Stimulated activated naive CD8-positive, alpha-beta T cell treated with anti-CD3 and anti-CD28 coated beads, Interleukin-15, Interleukin-2, amounts not matched to agents 100 ng/mL and 50 ng/mL, for 24 hours (primary cell): ENCODE data around the gene HIVEP3.
A peak's percentile ranks its signal among the peaks of the same experiment; 100 is the strongest.

Experiments
- H3K27ac Mint-ChIP-seq: one replicate; pipeline ENCODE4 v1.8.0; 2021; ENCODE audit warnings: mild to moderate bottlenecking, mixed read lengths
- H3K27me3 Mint-ChIP-seq: one replicate; pipeline ENCODE4 v1.8.0; 2021; ENCODE audit warnings: mixed read lengths
- H3K36me3 Mint-ChIP-seq: one replicate; pipeline ENCODE4 v1.8.0; 2021; ENCODE audit warnings: low read depth, mixed read lengths
- H3K4me1 Mint-ChIP-seq: one replicate; pipeline ENCODE4 v1.8.0; 2021; ENCODE audit warnings: low read depth, mixed read lengths
- H3K4me3 Mint-ChIP-seq: one replicate; pipeline ENCODE4 v1.8.0; 2021; ENCODE audit warnings: mild to moderate bottlenecking, mixed read lengths
- H3K9me3 Mint-ChIP-seq: one replicate; pipeline ENCODE4 v1.8.0; 2021; ENCODE audit warnings: mixed read lengths

The HIVEP3 gene

DNA sequence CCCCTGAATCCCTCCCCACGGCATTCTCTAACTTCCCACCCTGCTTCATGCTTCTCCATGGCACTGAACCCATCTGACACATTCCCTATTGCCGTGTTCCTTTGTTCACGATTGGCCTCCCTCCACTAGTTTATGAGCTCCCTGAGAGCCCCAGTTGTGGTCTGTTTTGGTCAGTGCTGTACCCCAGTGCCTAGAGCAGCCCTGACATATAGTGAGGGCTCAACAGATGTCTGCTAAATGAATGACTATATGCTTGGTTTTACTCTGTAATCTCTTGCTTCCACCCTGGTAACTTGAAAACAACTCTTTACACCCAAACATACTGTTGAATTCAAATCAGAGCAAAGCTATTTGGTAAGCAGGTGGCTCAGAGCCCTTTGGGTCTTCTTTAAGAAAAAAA lies 263.1 kb downstream of the HIVEP3 start:
- H3K4me3 Mint-ChIP-seq: no peak overlapping the region
- peaks cover 83% of the 10 kb centered on the region for H3K36me3 Mint-ChIP-seq
- peaks cover 87% of the 10 kb centered on the region for H3K4me1 Mint-ChIP-seq
- no peaks in the 10 kb centered on the region for H3K27me3 Mint-ChIP-seq
- peak overlapping the region; percentile 70 for H3K27ac Mint-ChIP-seq
- no peaks in the 10 kb centered on the region for H3K9me3 Mint-ChIP-seq

DNA sequence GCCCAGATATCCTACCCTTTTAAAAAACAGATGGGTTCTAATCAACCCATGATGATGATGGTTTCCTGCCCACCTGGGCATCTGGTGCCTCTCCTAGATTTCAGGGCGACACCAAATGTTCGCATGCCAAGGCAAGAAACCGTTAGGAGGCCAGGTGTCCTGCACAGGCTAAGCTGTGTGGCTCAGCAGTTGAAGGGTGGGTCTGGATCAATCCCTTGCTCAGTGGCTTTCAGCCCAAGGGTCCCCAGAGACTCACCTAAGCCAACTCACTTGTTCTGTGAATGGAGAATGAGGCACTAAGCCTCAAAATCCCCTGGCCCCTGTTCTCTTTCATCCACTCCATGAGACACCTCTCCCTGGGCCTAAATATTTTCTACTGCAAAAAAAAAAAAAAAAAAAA lies 265.1 kb downstream of the HIVEP3 start:
- H3K4me3 Mint-ChIP-seq: no peak overlapping the region
- peaks cover 87% of the 10 kb centered on the region for H3K4me1 Mint-ChIP-seq
- peaks cover 83% of the 10 kb centered on the region for H3K36me3 Mint-ChIP-seq
- peak overlapping the region; percentile 45 for H3K27ac Mint-ChIP-seq
- no peaks in the 10 kb centered on the region for H3K9me3 Mint-ChIP-seq
- no peaks in the 10 kb centered on the region for H3K27me3 Mint-ChIP-seq

DNA sequence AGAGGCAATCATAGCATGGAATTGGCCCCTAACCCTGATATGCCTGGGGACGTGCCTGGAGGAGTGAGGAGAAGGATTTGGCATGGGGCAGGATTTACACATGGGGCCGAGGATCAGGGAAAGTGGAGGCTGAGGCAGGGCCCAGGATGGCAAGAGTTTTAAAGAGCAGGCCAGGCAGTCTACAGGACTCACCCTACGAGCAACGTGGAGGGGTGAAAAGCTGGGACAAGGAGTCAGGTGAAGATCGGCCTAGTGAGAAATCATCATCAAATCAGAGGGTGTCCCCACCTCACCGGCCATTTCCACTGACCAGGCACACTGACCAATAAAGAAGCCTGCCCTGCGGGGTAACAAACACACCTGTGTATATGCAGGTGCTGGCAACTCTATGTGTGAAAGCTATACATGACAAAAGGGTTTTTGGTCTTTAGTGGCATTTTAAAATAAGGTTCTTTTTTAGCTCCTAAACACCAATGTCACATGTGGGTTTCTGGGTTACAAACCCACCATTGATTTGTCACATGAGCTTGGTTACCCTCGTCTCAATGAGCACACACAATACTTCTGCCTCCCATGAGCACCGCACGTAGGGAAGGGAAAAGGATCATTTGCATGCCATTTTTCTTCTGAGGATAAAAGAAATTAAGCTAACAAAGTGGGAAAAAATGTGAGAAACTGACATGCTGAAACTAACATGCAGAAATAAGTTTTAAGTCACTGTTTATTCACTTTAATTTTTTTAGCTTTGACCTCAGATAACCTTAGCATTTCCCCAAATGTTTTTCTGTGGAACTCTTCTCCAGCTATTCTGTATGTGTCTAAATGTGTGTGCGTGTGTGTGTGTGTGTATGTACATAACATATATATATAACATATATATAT lies 266.1 kb downstream of the HIVEP3 start:
- H3K4me3 Mint-ChIP-seq: no peak overlapping the region
- peaks cover 85% of the 10 kb centered on the region for H3K4me1 Mint-ChIP-seq
- no peaks in the 10 kb centered on the region for H3K9me3 Mint-ChIP-seq
- H3K27ac Mint-ChIP-seq: no peak overlapping the region
- H3K36me3 Mint-ChIP-seq: peaks cover 81% of the 10 kb centered on the region
- H3K27me3 Mint-ChIP-seq: no peaks in the 10 kb centered on the region

DNA sequence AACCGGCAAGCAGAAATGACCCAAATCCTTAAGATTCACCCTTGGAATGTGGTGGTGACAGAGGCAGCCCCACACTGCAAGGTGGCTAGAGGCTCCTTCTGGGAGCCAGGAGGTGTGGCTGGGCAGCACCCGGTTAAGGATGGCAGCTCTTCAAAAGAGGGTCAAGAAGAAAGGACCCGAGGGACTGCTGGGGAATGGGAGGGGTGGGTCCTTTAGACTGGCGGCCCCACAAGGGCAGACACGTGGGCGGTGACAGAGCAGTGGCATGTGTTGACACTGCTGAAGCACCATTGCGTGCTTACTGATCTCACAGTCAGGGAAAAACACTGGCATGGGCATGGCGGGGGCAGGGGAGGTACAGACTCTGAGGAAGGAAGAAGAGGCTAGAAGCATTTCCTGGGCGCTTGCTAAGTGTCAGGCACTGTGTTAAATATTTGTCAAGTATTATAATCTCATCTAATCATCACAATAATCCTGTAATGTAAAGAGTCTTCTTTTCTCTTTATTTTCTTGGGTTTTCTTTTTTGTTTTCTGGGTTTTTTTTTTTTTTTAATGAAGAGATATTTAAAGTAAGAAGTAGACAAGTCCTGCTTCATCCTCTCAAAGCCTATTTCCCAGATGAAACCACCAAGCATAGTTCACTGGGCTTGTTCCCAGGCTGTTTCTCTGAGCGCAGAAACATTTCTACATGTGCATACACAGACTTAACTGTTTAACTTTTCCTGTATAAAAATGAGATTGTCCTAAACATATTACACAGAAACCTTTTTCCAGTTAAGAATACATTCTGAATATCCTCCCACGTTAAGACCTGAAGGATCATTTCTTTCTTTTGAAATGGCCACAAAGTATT lies 268.5 kb downstream of the HIVEP3 start:
- Mint-ChIP-seq H3K4me1 (peaks cover 74% of the 10 kb centered on the region), H3K27ac (peak overlapping the region; percentile 86)

DNA sequence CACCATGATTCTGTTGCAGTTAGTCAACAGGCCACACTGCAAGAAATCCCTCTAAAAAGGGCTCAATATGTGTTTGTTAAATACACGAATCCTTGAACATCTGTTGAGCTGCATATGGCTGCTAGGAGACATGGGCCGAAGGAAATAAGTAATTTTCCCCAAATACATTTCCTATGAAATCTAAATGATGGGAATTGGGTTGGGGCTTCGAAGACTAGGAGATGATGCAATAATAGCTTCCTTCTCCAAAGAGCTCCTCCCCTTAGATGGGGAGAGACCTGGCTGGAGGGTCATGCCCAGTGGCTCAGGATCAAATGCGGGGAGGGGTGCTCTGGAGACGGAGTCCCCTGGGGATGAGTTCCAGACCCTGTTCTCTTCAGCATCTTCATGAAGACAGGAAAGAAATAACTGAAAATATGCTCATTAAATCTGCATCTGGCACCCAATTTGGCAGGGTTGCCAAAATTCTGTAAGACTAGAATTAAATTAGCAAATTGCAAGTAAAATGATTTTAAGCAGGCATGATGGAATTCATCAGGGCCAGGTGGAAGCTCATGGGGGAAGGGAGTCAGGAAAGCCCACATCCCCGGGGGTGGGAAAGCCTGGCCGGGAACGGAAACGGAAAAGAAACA lies 269.2 kb downstream of the HIVEP3 start:
- Mint-ChIP-seq H3K36me3 (peaks cover 72% of the 10 kb centered on the region), H3K9me3 (no peaks in the 10 kb centered on the region), H3K4me3 (no peak overlapping the region), H3K27ac (peak overlapping the region; percentile 86), H3K4me1 (peaks cover 68% of the 10 kb centered on the region), H3K27me3 (no peaks in the 10 kb centered on the region)

More for the DNA sequence above, 268.5 kb downstream of the HIVEP3 start:
- Mint-ChIP-seq H3K4me3 (peak overlapping the region; percentile 40), H3K27me3 (no peaks in the 10 kb centered on the region), H3K36me3 (peaks cover 77% of the 10 kb centered on the region), H3K9me3 (no peaks in the 10 kb centered on the region)

DNA sequence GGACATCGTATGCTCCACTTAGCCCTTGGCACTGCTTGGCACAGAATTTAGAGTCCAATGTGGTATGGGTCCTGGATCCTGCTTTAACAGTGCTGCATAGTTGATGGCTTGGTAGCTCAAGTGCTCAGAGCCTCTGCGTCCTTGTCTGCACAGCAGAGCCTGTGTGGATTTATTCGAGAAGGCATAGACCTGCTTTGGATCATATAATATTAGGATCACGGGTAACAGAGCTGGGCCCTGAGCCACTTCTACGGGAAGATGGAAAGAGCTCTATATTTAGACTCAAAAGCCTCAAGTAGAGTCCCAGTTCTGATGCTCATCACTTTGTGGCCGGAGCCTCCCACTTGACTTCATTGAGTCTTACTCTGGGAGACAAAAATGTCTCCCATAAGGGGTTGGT lies 269.9 kb downstream of the HIVEP3 start:
- Mint-ChIP-seq H3K4me1 (peaks cover 62% of the 10 kb centered on the region), H3K36me3 (peaks cover 68% of the 10 kb centered on the region), H3K27me3 (no peaks in the 10 kb centered on the region), H3K9me3 (no peaks in the 10 kb centered on the region), H3K27ac (no peak overlapping the region), H3K4me3 (no peak overlapping the region)

DNA sequence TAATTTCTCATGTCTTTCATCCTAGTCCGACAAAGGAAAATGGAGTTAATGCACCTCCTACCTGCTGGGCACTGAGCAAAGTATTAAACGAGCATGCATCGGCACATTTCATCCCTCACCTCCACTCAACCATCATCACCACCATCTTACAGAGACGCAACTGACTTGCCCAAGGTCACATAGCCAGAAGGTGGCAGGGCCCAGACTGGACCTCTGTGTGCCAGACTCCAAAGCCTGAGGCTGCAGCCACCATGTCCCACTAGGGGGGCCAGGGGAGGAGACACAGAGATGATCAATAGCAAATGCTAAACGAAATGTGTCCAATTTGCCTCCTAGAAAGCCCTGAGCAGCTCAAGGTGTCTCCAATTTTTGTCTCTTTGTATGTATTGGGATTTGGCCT lies 270.5 kb downstream of the HIVEP3 start:
- peak overlapping the region; percentile 68 for H3K27ac Mint-ChIP-seq
- no peak overlapping the region for H3K4me3 Mint-ChIP-seq
- H3K27me3 Mint-ChIP-seq: no peaks in the 10 kb centered on the region
- no peaks in the 10 kb centered on the region for H3K9me3 Mint-ChIP-seq
- H3K36me3 Mint-ChIP-seq: peaks cover 61% of the 10 kb centered on the region
- H3K4me1 Mint-ChIP-seq: peaks cover 55% of the 10 kb centered on the region

DNA sequence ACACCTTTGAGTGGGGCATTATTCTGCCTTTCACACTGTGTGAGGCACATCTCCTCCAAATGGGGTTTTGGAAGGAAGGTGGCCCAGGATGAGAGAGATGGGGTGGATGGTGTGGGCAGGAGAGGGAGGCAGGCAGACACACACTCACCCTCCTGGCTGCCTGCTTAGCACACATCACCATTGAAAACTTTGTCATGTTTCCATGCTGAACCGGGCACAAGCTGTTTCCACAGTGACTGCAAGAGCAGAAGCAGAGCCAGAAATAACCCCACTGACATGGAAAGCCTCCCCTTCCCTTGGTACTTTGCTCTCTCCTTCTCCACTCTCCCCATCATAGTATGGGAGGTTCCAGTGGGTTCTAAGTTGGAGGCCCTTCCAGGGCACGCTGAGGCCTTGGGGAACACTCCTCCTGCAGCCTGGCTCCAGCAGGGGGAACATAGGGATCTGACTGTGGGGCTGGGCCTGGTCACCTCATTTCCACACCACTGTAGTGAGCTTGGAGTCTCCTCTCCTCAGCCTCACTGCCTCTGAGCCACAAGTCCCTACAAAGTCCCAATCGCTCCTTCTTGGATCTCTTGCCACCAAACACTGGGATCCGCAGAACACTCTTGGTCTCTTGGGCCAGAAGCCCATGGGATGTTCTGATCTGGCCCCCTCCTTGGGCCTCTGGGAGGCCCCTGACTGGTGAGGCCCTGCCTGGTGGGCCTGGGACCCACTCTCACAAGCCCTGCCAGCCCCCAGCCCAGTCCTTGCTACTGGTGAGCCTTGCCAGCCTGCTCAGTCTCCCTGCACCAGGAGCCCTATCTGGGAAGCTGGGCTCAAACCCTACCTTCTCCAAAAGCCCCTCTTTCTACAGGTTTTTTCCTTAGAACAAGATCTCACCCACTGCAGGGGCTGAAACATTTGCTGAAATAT lies 271.2 kb downstream of the HIVEP3 start:
- Mint-ChIP-seq H3K27ac (peak overlapping the region; percentile 47), H3K27me3 (no peaks in the 10 kb centered on the region), H3K4me1 (peaks cover 49% of the 10 kb centered on the region), H3K9me3 (no peaks in the 10 kb centered on the region), H3K4me3 (no peak overlapping the region), H3K36me3 (peaks cover 54% of the 10 kb centered on the region)

DNA sequence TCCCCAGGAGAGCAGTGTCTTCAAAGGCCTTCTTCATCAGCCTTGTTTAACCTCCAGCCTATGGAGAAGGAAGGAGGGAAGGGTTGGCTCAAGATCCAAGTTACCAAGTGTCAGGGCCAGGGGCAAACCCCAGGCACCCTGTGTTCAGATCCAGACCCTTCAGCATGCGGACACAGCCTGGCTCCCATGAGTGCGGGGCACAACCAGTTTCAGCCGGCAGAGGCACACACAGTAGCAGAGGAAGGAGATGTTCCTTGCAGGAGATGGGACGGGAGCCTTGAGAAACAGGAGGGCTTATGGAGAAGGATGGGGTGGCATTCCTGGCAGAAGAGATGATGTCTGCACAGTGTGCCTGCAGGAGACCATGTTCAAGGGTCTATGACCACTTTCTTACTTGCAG lies 272.5 kb downstream of the HIVEP3 start:
- H3K9me3 Mint-ChIP-seq: no peaks in the 10 kb centered on the region
- peak overlapping the region; percentile 65 for H3K27ac Mint-ChIP-seq
- H3K27me3 Mint-ChIP-seq: no peaks in the 10 kb centered on the region
- no peak overlapping the region for H3K4me3 Mint-ChIP-seq
- peaks cover 44% of the 10 kb centered on the region for H3K4me1 Mint-ChIP-seq
- H3K36me3 Mint-ChIP-seq: peaks cover 49% of the 10 kb centered on the region

DNA sequence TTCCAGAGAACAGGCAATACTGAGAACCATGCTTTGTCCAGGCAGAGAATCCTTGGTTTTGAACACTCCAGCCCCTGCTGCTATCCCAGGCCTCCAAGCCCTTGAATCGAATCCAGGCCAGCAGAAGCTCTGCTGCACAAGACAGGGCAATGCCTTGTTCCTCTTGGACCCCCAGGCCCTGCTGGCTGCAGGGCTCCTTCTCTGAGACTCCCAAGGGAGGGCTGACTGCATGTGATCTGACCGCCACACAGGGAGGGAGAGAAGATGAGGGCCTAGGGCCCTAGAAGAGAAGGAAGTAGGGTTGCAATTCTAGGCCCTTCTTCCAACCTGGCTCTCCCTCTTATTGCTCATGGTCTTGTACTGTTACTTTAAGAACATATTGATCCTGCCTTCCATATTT lies 273.7 kb downstream of the HIVEP3 start:
- no peaks in the 10 kb centered on the region for H3K9me3 Mint-ChIP-seq
- H3K27me3 Mint-ChIP-seq: no peaks in the 10 kb centered on the region
- peak overlapping the region; percentile 42 for H3K27ac Mint-ChIP-seq
- H3K4me3 Mint-ChIP-seq: no peak overlapping the region
- H3K4me1 Mint-ChIP-seq: peaks cover 34% of the 10 kb centered on the region
- H3K36me3 Mint-ChIP-seq: peaks cover 40% of the 10 kb centered on the region

DNA sequence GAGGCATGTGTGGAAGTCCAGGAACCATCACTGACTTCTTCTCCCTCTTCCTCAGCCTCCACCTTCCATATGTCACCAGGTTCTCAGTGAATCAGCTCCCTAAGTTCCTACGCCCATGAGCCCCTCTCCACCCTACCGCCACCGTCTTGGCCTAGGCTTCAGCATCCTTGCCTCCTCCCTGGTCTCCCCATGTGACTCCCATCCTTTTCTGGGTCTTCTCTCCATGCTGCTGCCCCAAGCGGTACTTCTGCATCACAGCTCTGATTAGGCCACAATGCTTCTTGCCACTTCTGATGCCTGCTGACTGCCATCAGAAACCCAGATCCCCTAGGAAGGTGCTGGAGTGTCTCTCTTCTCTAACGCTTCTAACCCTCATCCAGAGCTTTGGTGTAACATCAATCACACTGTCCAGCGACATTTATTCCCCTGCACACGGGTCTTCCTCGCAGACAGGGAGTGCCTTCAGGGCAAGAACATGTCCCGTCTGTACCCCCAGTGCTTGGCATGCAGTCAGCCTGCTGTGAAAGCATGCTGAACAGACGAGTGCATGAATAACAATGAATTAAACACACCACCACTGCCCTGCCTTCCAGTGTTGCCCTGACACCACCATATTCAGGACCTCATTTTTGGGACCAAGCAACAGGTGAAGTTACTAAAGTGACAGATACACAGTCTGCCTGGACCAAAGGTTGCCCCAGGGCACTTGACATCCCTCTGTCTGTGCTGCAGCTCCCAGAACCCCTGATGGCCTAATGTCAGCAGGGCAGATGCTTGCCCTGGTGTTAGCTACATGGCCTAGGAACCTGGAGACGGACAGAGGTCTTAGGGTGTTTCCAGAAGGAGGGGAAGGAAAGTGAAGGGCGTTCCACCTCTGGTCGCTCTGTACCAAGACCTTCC lies 275.6 kb downstream of the HIVEP3 start:
- peaks cover 33% of the 10 kb centered on the region for H3K36me3 Mint-ChIP-seq
- no peaks in the 10 kb centered on the region for H3K9me3 Mint-ChIP-seq
- no peak overlapping the region for H3K4me3 Mint-ChIP-seq
- H3K4me1 Mint-ChIP-seq: peaks cover 15% of the 10 kb centered on the region
- H3K27ac Mint-ChIP-seq: no peak overlapping the region
- H3K27me3 Mint-ChIP-seq: no peaks in the 10 kb centered on the region

DNA sequence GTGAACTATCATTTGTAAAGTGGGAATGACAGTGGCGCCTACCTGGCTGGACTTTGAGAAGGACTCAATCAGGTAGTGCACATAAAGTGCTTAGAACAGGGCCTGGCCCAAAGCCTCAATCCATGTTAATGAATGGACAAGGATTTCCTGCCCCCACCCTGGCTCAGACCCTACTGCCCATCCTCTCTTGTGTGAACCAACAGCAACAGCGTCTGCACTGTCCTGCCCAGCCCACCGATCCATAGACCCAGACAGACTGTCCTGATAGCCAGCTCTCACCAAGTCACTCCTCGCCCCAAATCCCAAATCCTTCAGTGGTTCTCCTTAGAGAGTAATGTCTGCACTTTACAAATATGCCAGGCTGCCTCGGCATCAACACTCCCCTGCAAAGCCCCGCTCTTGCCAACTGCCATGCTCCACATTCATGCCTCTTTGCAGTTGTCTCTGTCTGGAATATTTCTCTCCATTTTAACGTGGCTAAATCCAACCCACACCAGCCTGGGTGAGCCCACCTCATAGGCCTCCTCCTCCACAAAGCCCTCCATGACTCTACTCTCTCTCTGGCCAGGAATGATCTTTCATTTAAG lies 276.7 kb downstream of the HIVEP3 start:
- no peaks in the 10 kb centered on the region for H3K27me3 Mint-ChIP-seq
- no peaks in the 10 kb centered on the region for H3K9me3 Mint-ChIP-seq
- no peak overlapping the region for H3K27ac Mint-ChIP-seq
- H3K4me3 Mint-ChIP-seq: no peak overlapping the region
- H3K4me1 Mint-ChIP-seq: peaks cover 6% of the 10 kb centered on the region
- H3K36me3 Mint-ChIP-seq: peaks cover 34% of the 10 kb centered on the region

DNA sequence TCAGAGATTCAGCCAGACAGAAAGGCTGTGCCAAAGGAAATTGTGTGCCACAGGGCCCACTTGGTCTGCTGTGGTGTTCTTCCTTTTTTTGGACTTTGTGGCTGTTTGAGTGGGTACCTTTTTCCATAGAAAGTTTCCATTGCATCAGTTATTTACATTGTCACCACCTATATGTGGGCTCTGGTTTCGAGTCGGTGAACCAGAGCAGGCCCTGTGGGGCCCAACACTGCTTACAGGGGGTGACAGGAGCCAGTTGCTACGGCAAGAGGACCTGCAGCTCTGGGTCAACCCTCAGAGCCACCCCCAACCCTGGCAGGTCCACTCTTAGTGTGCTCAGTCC lies 277.3 kb downstream of the HIVEP3 start:
- Mint-ChIP-seq H3K27ac (no peak overlapping the region), H3K36me3 (peaks cover 34% of the 10 kb centered on the region), H3K27me3 (no peaks in the 10 kb centered on the region), H3K9me3 (no peaks in the 10 kb centered on the region), H3K4me3 (no peak overlapping the region), H3K4me1 (no peaks in the 10 kb centered on the region)
